HCT116 (cell line): Measurements from ENCODE around the gene PSKH1. TPM values are rescaled to one million over a fixed set of nuclear protein-coding genes. Genes with fewer than 3 reads are reported as not detected.
"Not testable (repeated sequence)": the region's sequence is repeated elsewhere in the genome, so short reads cannot be mapped to it uniquely, and the experiment has no call there.

Source experiments
- ATAC-seq: fragments of 200-7000 bp; cut with Tn5 transposase; 2 replicates; pipeline ENCODE4 v1.9.1; 2020; ENCODE audit warnings: mild to moderate bottlenecking, moderate library complexity
- BruUV-seq: library from RNA; stranded (reverse); fragments of 400-500 nt; replicated peaks from 2 replicates; lab custom pipeline; 2021; lab: Mats Ljungman, UMichigan
- CTCF ChIA-PET: fragments of 300-600 bp; sonication (Branson Sonifier 250); formaldehyde crosslinking; loops from one replicate; lab custom pipeline; 2021; ENCODE audit warnings: antibody characterized with exemption; lab: Charles Lee
- POLR2A ChIA-PET: fragments of 300-600, 350-600 bp; sonication (Branson Sonifier 250); formaldehyde crosslinking; loops from one replicate; lab custom pipeline; 2021; ENCODE audit warnings: antibody characterized with exemption; lab: Charles Lee
- RAD21 ChIA-PET, 2 experiments: fragments of 300-600 bp; sonication (Branson Sonifier 250); formaldehyde crosslinking; loops; one replicate each; lab custom pipeline; 2023; ENCODE audit warnings: low total read pairs in 2 of 2; ENCODE audit not compliant: uncharacterized antibody in 2 of 2, unreplicated experiment in 2 of 2, low non-redundant PET in 1 of 2; lab: Charles Lee
- DNase-seq: peaks from one replicate; pipeline ENCODE4 v3.0.0-alpha.2; 2010; ENCODE audit warnings: low read depth, low spot score
- H2AFZ ChIP-seq: fragments of 200-600 bp; shearing (Covaris generic), sonication (generic); 2 replicates; pipeline ENCODE4 v1.6.1; 2017; ENCODE audit warnings: low read depth, mixed run types, mixed read lengths, antibody characterized with exemption, low read length; ENCODE audit not compliant: poor library complexity, severe bottlenecking
- H3K27ac ChIP-seq: 2 replicates; pipeline ENCODE4 v1.5.1; 2012; ENCODE audit warnings: low read depth, low read length
- H3K27me3 ChIP-seq: fragments of 200-600 bp; sonication (generic); 2 replicates; pipeline ENCODE4 v1.6.1; 2016; ENCODE audit warnings: mixed run types, low read length, mixed read lengths; ENCODE audit not compliant: insufficient read depth
- H3K36me3 ChIP-seq, 2 experiments: fragments of 200-500 bp in 1 of 2; fragments of 200-600 bp in 1 of 2; sonication (Bioruptor generic) in 1 of 2; sonication (generic) in 1 of 2; 2 replicates each; pipeline versions ENCODE4 v1.5.1 to v1.6.1; 2014 to 2016; ENCODE audit warnings: low read length in 2 of 2, inconsistent platforms in 1 of 2, mixed read lengths in 1 of 2, mixed run types in 1 of 2; ENCODE audit not compliant: insufficient read depth in 2 of 2, control insufficient read depth in 1 of 2
- H3K4me1 ChIP-seq, 2 experiments: fragments of 200-600 bp in 1 of 2; sonication (generic) in 1 of 2; 2 replicates each; pipeline versions ENCODE4 v1.5.1 to v1.6.1; 2012 to 2017; ENCODE audit warnings: low read length in 2 of 2, inconsistent platforms in 1 of 2, mild to moderate bottlenecking in 1 of 2, mixed read lengths in 1 of 2, mixed run types in 1 of 2, moderate library complexity in 1 of 2; ENCODE audit not compliant: insufficient read depth in 2 of 2, control insufficient read depth in 1 of 2
- H3K4me2 ChIP-seq: fragments of 200-600 bp; sonication (generic); 2 replicates; pipeline ENCODE4 v1.6.1; 2017; ENCODE audit warnings: mixed run types, low read length, mixed read lengths
- H3K4me3 ChIP-seq, 2 experiments: fragments of 200-600 bp in 1 of 2; sonication (generic) in 1 of 2; replicated peaks in 1 of 2; 2 replicates each; pipeline ENCODE4 v1.5.1; 2011 to 2016; ENCODE audit warnings: low read length in 2 of 2, control low read depth in 1 of 2, low read depth in 1 of 2, mild to moderate bottlenecking in 1 of 2, mixed read lengths in 1 of 2, mixed run types in 1 of 2
- H3K79me2 ChIP-seq: fragments of 200-600 bp; sonication (generic); 2 replicates; pipeline ENCODE4 v1.6.1; 2017; ENCODE audit warnings: mild to moderate bottlenecking, mixed run types, low read length, moderate library complexity, mixed read lengths; ENCODE audit not compliant: insufficient read depth
- H3K9ac ChIP-seq: fragments of 200-600 bp; sonication (generic); 2 replicates; pipeline ENCODE4 v1.6.1; 2016; ENCODE audit warnings: low read length, mixed read lengths
- H3K9me2 ChIP-seq: fragments of 200-600 bp; sonication (generic), shearing (Covaris generic); 2 replicates; pipeline ENCODE4 v1.6.1; 2017; ENCODE audit warnings: mixed run types, mild to moderate bottlenecking, moderate library complexity; ENCODE audit not compliant: insufficient read depth
- H3K9me3 ChIP-seq, 2 experiments: fragments of 200-500 bp in 1 of 2; fragments of 200-600 bp in 1 of 2; sonication (Bioruptor generic) in 1 of 2; sonication (generic) in 1 of 2; 2 replicates each; pipeline ENCODE4 v1.6.1; 2014 to 2017; ENCODE audit warnings: low read length in 2 of 2, mixed read lengths in 2 of 2, inconsistent platforms in 1 of 2, low read depth in 1 of 2, mild to moderate bottlenecking in 1 of 2, mixed run types in 1 of 2, moderate library complexity in 1 of 2; ENCODE audit not compliant: control insufficient read depth in 1 of 2, insufficient read depth in 1 of 2
- H4K20me1 ChIP-seq: fragments of 200-600 bp; sonication (generic), shearing (Covaris generic); 2 replicates; pipeline ENCODE4 v1.6.1; 2017; ENCODE audit warnings: mixed run types, mild to moderate bottlenecking, moderate library complexity; ENCODE audit not compliant: insufficient read depth
- ATF3 ChIP-seq: IDR thresholded peaks from 2 replicates; pipeline ENCODE4 v1.6.1; 2012
- CEBPB ChIP-seq: IDR thresholded peaks from 2 replicates; pipeline ENCODE4 v1.6.1; 2012; ENCODE audit warnings: low read depth
- MAX ChIP-seq: IDR thresholded peaks from 2 replicates; pipeline ENCODE4 v1.6.1; 2012
- POLR2AphosphoS5 ChIP-seq: IDR thresholded peaks from 2 replicates; pipeline ENCODE4 v1.6.1; 2011; ENCODE audit warnings: mild to moderate bottlenecking, low read depth, low read length, moderate library complexity
- RAD21 ChIP-seq: IDR thresholded peaks from 2 replicates; pipeline ENCODE4 v1.6.1; 2012; ENCODE audit warnings: low read depth, mild to moderate bottlenecking
- SIN3A ChIP-seq: IDR thresholded peaks from 2 replicates; pipeline ENCODE4 v1.6.1; 2012; ENCODE audit warnings: low read depth
- SRF ChIP-seq: IDR thresholded peaks from 2 replicates; pipeline ENCODE4 v1.6.1; 2012; ENCODE audit warnings: low read depth
- YY1 ChIP-seq: IDR thresholded peaks from 2 replicates; pipeline ENCODE4 v1.6.1; 2011; ENCODE audit warnings: low read length, low read depth, moderate library complexity, mild to moderate bottlenecking; ENCODE audit not compliant: insufficient replicate concordance; ENCODE audit errors: extremely low read depth
- ZNF274 ChIP-seq: fragments of 200-500 bp; sonication (Bioruptor generic); IDR thresholded peaks from 2 replicates; pipeline ENCODE4 v1.6.1; 2014; ENCODE audit warnings: mild to moderate bottlenecking, low read depth, low read length, inconsistent platforms
- intact Hi-C: fragments of 100-400 bp; cut with micrococcal nuclease; formaldehyde crosslinking; loops from 2 replicates; pipeline ENCODE4 v1.10.0; 2022
- total RNA-seq: library from RNA; stranded (reverse); gene quantifications from one replicate; pipeline ENCODE4 v1.2.1, GENCODE V29; 2021; ENCODE audit not compliant: unreplicated experiment

PSKH1 gene
- total RNA-seq, 1 experiment from 2014 or later: 16.2 TPM

- DNase-seq: no peak
- intact Hi-C loops: no loop called here
- BruUV-seq: no TSS peak
- Histone ChIP-seq H3K4me3 (no peak overlapping the region), H3K27ac (no peak overlapping the region), H2AFZ (no peak overlapping the region), H3K79me2 (no peaks in the 10 kb centered on the region), H3K9me2 (no peaks in the 10 kb centered on the region), H3K9ac (no peak overlapping the region), H3K4me1 (no peaks in the 10 kb centered on the region), H4K20me1 (no peaks in the 10 kb centered on the region), H3K36me3 (no peaks in the 10 kb centered on the region; a peak in 1 of 4 replicates), H3K9me3 (no peaks in the 10 kb centered on the region), H3K27me3 (no peaks in the 10 kb centered on the region), H3K4me2 (no peak overlapping the region)
- ChIA-PET CTCF (no interaction called here), POLR2A (no interaction called here), RAD21 (no interaction called here)
- TF ChIP-seq YY1 (no peak), RAD21 (no peak), CEBPB (no peak), ZNF274 (no peak), MAX (no peak), POLR2AphosphoS5 (no peak)
- ATAC-seq: no peak
Observed at GRCh38 chr16:67910158-67910557, 17.1 kb downstream of the PSKH1 start.

DNA sequence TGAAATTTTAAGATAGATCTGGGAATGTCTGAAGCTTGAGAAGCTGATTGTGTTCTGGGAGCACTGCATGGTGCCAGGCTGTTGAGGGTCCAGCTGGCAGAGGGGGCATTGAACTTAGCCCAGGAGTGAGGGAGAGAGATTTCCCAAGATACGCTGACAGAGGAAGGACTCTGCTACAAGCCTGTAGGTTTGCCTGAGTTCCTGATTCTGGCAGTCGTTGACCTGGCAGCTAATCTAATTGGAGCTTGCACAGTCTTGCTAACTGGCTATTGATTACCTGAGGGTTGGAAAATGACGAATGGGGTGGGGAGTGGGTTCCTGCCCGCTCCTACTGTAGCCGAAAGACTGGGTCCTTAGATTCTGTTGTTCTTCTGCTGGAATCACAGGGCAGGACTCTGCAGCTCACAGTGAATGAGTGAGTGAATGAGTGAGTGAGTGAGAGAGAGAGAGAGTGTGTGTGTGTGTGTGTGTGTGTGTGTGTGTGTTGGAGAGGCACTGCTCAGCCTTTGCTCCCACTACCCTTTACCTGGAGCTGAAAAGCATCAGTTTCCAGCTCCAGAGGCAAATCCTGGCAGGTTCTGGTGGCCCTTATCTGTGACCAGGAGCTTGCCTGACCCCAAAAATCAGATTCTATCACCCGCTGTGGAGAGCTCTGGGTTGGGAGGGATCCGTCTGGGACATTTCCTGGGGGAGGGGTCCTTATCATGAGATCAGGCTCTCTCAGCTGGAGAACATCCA is 21.9 kb downstream of the PSKH1 start:
- no peak for TF ChIP-seq RAD21
- no peak for TF ChIP-seq YY1
- no peak for TF ChIP-seq SIN3A
- no peak for TF ChIP-seq SRF
- TF ChIP-seq ATF3: no peak
- H3K4me1 ChIP-seq: peaks cover 12 to 16% of the 10 kb centered on the region in 2 experiments
- DNase-seq (no peak), ATAC-seq (no peak)
- ChIA-PET POLR2A (no interaction called here), RAD21 (interaction anchor here in 1 of 2 experiments (0.7 kb wide), 1 partner anchor 16 kb away, joined by 3 read pairs; no protein-coding TSS in a partner anchor), CTCF (no interaction called here)
- H3K79me2 ChIP-seq: no peaks in the 10 kb centered on the region
- H2AFZ ChIP-seq: no peak overlapping the region
- no peaks in the 10 kb centered on the region for H3K9me3 ChIP-seq
- BruUV-seq: no TSS peak
- H4K20me1 ChIP-seq: no peaks in the 10 kb centered on the region
- no peak overlapping the region for H3K4me2 ChIP-seq
- H3K36me3 ChIP-seq: no peaks in the 10 kb centered on the region; a peak in 1 of 4 replicates
- no peak overlapping the region for H3K9ac ChIP-seq
- intact Hi-C loops: no loop called here
- no peaks in the 10 kb centered on the region for H3K27me3 ChIP-seq
- H3K9me2 ChIP-seq: no peaks in the 10 kb centered on the region
- H3K4me3 ChIP-seq: no peak overlapping the region
- H3K27ac ChIP-seq: no peak overlapping the region

GRCh38 chr16:67915496-67915769 is 22.4 kb downstream of the PSKH1 start:
- H3K79me2 ChIP-seq, H3K36me3 ChIP-seq, intact Hi-C loops, H3K4me2 ChIP-seq, ATAC-seq, H3K4me3 ChIP-seq, H4K20me1 ChIP-seq, POLR2A ChIA-PET, DNase-seq, H3K9me3 ChIP-seq, H2AFZ ChIP-seq, RAD21 ChIA-PET, H3K27ac ChIP-seq, H3K27me3 ChIP-seq, H3K9me2 ChIP-seq, BruUV-seq, H3K9ac ChIP-seq, CTCF ChIA-PET: not testable (repeated sequence)
- H3K4me1 ChIP-seq: peaks cover 12 to 16% of the 10 kb centered on the region in 2 experiments
